ENCODE data around the gene RASGRF2.

RASGRF2 gene

DNA sequence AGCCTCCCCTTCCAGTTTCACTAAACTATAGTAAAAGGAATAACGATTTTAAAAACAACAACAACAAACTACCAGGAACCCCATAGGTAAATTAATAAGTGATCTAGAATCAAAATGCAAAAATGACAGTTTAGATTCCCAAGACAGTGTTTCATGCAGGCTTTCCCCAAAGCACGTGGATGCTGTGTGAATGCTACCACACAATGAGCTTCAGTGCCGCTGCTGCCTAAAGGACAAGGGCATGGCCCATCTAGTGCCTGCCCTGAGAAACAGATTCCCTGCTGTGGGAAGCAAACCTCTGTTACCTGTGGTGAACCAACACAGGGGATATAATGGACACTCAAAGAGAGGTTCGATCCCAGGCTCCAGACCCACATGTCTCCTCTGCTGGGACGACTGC lies 249.2 kb downstream of the RASGRF2 start:
- no peak for DNase-seq (ENCODE audit: low read depth)

DNA sequence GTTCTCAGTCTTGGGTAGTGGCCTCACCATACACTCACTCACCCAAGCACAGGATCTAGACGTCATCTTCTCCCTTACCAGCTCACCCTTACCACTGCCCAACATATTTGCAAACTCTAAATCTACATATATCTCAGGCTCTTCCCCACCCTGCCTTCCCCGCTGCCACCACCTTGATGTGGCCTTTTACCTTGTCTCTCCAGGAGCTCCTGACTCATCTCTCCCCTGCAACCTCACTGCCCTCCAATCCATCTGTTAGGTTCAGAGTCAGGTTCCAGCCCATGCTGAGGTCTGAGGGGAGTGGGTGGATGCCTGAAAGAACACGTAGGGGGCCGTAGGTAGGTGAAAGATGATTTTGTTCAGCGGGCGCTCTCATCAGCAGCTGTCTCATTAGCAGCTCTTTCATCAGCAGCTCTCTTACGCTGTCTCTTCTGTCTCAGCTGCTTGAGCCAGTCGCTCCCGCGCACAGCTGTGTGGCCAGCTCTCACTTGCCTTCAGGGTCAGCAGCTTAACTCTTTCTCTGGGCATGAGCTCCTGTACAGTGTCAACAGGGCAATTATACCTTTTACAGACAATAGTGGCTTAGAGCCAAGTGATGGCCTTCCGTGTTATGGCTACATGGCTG lies 249.8 kb downstream of the RASGRF2 start:
- no peak for DNase-seq (ENCODE audit: low read depth)

DNA sequence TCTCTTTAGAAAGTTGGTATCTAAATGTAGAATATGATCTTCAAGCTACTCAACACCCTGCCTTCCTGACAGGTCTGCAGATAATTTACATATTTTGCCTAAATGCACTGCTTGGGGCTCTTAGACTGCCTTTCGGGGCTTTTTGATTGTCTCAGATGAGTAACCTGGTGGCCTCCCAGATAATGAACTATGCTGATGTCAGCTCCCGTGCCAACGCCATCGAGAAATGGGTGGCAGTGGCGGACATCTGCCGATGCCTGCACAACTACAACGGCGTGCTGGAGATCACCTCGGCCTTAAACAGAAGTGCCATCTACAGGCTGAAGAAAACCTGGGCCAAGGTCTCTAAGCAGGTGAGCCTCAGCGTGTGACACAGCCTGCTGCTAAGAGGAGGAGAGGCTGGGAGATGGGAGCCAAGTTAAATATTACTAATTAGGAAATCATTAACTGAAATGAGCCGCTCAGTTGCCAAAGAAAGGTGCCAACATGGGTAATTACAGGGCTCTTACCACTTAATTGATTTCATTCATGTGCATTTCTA lies 252.1 kb downstream of the RASGRF2 start:
- DNase-seq (ENCODE audit: low read depth) = no peak

DNA sequence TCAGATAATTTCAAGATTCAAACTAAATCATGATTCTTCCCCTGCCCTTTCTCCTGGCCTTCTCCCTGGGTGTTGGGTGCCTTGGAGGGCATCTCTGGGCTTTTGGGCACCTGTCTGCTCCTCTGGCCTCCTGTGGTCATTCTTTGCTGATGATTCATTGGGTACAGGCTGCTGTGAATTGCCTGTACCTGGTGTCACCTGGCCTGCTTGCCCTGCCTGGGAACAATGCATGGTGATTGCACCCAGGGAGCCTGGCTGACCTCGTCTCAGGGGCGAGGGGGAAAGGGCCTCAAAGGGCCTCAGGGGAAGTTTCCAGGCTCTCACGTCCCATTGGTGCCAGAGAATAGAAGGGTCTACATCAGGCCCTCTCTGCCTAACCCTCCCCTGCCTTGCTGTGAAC lies 252.9 kb downstream of the RASGRF2 start:
- no peak for DNase-seq (ENCODE audit: low read depth)

DNA sequence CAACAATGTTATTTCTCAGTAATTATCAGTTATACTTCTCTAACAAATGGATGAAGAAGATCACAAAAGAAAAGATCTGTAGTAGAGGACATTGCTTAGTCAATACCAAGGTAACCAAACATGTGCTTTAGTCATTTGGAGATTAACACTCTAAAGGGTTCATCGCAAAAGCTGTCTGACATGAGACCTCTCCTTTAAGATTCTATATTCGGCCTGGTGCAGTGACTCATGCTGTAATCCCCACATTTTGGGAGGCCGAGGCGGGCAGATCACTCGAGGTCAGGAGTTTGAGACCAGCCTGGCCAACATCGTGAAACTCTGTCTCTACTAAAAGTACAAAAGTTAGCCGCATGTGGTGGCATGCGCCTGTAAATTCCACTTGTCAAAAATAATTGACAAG lies 254.7 kb downstream of the RASGRF2 start:
- no peak for DNase-seq (ENCODE audit: low read depth)

DNA sequence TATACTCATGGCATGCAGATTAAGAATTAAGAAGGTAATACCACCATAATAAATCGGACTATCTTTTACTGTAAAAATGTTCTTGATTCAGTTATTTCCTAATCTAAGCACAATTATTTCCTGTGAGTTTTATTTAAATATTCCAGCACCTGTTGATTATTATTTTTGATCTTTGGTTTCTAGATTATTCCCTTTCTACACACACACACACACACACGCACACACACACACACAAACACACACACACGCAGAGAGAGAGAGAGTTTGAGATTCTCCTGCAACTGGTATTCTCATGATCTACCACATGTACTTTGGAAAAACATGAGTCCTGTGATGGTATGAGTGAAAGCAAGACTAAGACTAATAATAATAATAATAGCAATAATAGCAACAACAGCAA lies 256.0 kb downstream of the RASGRF2 start:
- no peak for DNase-seq (ENCODE audit: low read depth)

DNA sequence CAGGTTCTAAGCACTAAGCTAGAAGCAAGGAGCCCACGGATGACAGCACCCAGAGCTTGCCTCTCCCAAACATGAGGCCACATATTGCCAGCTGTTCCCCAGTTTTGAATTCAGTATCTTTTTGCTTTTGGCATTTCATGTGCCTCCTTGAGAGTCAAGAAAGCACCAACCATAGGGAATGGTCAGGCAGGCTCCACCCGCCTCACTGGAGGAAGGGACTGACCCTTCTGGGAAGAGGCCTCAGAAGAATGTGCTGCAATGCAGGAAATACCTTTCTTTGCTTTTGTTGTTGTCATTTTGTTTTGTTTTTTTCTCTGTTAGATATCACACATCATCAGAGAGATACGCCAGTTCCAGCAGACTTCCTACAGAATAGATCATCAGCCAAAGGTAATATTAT lies 259.2 kb downstream of the RASGRF2 start:
- no peak for DNase-seq (ENCODE audit: low read depth)

DNA sequence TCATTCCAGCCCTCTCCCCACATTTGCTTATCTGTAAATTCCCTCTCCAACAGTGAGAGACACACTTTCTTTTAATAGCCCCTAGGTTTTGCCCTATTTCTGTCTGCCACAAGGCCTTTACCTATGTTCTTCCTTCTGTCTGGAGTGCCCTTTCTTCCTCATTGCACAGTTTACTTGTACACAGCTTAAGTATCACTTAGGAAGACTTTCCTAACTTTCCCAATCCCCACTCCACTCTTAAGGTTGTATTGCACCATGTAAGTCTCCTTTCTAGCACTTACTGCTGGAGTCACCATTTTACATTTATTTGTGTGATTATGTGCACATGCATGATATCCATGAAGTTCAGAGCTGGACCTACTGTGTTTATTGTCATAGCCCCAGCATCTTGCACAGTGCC lies 262.1 kb downstream of the RASGRF2 start:
- DNase-seq (ENCODE audit: low read depth) = no peak

DNA sequence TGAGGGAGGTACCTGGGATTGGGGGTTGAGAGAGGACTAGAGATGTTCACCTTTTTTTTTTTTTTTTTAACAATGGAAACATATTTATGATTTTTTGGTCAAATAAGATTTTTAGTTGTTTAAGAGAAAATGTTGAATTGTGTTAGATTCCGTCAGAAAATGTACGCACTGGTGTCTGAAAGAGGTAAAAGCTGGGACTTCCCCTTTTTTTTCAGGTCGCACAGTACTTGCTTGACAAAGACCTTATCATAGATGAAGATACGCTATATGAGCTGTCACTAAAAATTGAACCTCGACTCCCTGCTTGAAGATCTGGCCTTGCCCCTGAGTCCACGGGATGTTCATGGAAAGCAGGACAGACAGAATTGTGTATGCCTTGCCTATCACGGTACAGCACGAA lies 265.3 kb downstream of the RASGRF2 start:
- DNase-seq (ENCODE audit: low read depth) = no peak

DNA sequence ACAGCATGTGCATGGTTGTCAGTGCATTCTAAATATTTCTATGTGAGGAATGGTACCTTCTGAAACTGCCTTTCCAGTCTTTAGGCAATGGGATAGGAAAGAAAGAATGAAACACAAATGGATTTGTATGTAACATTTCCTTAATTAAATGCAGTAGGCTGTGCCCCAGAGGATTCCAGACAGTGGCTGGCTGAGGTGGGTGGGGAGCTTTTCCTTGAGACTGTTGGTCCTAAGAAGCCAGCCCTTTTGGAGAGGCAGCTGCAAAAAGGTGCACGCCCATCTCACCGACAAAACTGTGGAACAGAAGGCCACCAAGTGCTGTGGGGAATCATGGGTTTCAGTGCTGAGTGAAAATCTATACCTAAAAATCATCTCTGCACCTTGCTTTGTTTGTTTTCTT lies 266.1 kb downstream of the RASGRF2 start:
- no peak for DNase-seq (ENCODE audit: low read depth)

DNA sequence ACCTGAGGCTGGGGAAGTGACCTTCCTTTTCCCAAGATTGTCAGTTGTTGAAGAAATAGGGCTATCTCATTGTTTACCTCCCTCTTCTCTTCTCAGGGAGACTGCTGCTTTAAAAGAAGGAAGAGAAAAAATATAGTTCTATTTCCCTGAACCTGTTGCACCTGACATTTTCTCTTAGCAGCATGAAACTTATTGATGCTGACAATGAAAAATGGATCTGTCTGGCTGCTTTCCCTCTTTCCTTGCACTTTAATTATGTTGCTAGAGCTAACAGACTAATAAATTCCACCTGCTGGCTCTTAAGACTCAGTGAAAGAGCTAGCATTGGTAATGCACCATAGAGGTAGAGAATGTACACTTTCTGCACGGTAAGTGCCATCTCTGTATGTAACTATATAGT lies 266.8 kb downstream of the RASGRF2 start:
- no peak for DNase-seq (ENCODE audit: low read depth)

DNA sequence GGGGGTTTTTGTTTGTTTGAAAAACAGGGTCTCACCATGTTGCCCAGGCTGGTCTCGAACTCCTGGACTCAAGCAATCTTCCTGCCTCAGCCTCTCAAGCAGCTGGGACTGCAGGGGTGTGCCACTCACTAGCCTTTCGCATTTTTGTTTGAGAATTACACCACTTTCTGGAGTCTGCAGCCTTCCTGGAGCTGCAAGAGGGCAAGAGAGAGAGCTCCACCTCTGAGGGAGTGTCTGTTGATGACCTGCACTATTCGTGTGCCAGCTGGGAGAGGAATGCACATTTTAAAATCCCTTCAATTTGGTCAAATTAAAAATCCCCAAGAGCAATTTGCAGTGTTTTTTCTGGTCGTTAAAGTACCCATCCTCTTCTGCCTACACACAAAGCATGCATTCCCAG lies 267.9 kb downstream of the RASGRF2 start:
- no peak for DNase-seq (ENCODE audit: low read depth)

DNA sequence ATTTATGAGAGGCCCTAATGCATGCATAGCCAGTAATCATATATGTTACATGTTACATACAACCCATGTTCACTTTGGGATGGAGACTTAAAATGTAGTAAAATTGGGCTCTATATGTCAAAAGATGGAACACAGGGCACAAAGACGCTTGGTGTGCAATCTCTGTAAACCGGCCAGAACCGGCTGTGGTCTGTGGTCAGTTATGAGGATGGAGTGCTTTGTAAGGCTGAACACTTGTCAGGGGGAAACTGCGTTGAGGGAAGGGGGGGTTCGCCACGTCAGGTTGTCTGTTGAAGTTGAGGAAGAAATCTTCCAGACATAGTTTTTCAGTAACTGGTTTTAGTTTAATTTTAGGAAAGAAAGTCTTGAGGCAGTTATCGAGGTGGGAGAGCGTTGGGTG lies 270.3 kb downstream of the RASGRF2 start:
- no peak for DNase-seq (ENCODE audit: low read depth)

DNA sequence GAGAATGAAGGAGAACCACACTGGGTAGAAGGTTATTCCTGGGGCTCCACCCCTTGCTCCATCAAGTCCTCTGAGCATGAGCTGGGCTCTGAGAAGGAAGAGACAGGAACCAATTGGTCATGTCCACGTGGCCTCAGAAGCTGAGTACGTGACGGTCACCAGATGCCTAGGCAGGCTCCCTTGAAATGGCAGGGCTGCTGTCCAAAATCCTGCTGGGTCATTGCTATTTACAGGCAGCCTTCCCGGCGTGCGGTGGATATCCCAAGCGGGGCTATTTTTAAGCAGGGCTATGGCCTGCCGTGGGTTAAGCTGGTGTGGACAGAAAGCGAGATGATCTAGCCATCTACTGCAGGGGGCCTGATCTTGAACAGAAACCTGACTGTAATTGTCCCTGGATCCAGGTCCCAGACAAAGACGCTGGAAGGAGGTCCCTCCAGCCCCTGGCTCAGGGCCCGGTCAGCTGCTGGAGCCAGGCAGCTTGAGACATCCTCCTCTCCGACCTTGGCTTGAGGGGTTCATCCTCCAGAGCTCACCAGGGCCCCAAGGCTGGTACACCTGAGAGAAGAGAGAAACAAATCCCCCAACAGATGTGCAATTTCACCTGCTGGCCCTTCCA lies 272.4 kb downstream of the RASGRF2 start:
- no peak for DNase-seq (ENCODE audit: low read depth)

DNA sequence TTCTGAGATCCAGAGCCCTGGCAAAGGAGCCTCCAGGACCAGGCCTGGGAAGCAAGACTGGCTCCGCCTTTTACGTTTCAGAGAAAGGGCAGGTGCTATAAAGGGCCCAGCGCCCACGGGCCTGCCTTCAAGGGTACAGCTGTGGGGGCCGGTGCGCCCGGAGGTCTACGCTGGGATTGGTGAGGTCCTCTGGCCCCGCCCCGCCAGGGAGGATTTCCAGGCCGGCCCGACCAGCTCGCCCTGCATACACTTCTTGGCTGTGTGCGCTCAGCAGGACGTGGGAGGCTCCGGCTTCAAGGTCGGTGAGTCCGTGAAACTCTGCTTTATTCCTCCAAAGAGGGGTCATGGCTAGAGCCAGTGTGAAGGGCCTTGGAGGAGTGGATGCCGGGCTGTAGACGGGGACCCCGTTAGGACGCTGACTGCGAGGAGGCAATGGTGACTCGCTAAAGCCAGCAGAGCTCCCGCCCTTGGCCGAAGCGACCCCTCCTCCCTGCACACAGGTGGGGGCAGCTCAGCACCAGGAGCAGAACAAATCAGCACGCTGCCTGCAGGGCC lies 273.0 kb downstream of the RASGRF2 start, which contains the start of gene CKMT2:
Gene CKMT2, plus strand, starts transcription at position 243 of the 555 bp plus-strand sequence. CDS start 17,811 bp downstream, outside the sequence.
- no peak for DNase-seq (ENCODE audit: low read depth)

DNA sequence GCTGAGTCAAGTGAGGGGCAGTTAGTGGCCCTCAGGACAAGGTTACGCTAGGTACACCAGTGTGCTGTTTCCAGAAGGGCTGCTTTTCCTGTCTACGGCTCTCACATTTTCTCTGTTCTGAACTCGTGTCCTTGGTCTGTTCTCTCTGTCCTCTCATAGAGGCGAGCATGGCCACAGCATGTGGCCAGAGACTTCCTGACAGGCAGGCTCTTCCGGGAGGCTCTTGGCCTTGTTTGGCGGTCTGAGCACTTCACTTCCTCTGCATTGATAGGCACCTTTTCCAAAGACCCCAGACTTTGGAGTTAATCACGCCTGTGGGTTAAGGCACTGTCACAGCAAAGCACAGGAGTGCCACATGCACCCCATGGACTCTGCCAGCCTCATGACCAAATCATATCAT lies 274.1 kb downstream of the RASGRF2 start:
- DNase-seq (ENCODE audit: low read depth) = no peak

DNA sequence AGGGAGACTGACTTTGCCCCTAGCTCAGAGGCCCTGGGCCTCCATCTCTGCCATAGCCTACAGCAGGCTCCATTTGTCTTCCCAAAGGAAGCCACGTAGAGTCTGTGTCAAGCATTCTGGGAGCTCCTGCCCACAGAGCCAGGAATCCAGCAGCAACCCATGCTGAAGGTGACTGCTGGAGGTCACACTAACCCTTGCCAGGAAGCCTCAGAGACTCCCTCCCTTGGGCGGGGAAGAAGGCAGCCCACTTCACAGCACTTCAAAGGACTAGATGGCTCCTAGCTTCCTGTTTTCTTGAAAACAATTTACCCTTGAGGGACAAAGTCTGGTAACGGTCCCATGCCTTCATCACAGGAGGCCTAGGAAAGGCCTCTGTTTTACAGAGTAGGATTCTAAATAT lies 274.6 kb downstream of the RASGRF2 start:
- DNase-seq (ENCODE audit: low read depth) = no peak

DNA sequence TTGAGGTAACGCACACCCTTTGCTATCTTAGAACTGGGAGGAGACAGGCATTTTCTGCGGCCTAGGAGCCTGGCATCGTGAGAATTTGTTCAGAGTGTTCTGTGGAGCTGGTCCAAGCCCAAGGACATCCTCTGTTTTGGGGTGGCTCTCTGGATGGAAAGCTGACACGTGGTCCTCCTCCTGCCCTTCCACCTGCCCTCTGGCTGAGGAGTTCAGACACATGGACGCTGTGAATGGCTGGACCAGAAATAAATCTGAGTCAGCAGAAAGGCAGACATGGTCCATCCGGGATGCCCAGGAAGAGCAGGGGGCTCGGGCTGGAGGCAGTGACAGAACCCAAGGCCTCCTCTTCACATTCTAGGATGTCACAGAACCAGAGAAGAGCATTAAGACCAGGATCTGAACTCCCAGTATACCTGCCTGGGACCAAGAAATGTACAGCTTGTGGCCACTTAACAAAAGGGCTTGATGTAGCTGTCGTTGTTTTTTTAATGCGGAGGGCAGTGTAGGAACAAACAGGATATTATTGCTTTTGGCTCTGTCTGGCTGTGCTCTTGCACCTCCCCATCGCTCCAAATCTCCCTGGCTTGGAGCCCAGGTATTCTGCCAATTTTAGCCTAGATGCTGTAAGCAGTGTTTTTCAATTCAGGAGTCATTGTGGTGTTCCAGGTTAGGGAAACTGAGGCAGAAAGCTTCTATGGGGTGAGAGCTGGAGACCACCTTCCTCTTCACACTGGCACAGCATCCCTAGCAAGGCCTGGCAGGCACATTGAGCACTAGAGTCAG lies 275.3 kb downstream of the RASGRF2 start:
- DNase-seq (ENCODE audit: low read depth) = no peak

DNA sequence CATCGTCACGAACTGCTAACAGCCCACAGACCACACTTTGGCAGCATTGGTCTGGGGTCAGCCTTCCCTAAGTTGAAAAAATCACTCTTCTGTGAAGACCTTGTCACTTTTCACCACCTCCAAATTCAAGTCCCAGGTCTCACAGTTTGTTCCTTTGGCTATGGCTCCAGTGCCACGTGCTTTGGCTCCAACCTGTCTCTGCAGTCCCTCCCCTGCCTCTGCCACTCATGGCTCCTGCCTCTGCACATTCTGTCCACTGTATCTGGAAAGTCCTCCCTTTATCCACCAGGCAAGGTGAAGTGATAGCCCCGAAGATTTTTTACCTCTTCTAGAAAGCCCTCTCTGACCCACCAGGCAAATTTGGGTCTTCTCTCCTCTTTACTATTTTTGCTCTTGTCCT lies 278.3 kb downstream of the RASGRF2 start:
- DNase-seq (ENCODE audit: low read depth) = no peak

DNA sequence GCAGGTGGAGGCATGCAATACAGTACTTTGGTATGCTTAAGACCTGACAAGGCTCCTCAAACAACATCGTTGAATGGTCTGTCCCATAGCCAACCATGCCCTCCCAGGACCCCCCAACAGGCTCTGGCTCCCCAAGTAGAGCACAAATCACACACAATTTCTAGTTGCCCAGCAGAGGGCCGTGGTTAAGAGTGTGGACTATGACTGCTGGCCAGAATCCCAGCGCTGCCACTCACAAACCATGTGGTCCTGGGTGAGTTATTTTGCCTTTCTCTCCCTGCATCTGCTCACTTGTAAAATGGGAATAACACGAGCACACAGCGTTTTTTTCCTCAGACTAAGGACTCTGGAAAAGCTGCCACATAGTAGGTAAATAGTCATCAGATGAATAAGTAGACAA lies 279.4 kb downstream of the RASGRF2 start:
- DNase-seq (ENCODE audit: low read depth) = no peak

DNA sequence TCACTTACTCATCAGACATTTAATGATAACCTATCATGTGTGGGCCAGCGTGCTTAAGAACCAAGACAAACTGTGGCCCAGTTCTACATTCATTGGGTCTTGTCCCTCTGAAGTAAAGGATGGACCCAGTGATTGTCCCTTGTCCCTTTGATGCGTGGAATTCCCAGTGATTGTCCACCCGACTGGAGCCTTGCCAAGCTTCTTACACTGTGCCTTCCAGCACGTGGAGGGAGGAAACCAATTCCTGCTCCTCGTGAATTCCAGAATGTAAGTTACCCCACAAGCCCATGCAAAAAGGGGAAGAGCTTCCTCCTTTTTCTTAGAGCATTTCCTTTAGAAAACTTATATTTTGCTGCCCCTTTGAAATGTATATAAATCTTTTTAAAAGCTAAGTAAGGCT lies 280.8 kb downstream of the RASGRF2 start:
- DNase-seq (ENCODE audit: low read depth) = no peak

DNA sequence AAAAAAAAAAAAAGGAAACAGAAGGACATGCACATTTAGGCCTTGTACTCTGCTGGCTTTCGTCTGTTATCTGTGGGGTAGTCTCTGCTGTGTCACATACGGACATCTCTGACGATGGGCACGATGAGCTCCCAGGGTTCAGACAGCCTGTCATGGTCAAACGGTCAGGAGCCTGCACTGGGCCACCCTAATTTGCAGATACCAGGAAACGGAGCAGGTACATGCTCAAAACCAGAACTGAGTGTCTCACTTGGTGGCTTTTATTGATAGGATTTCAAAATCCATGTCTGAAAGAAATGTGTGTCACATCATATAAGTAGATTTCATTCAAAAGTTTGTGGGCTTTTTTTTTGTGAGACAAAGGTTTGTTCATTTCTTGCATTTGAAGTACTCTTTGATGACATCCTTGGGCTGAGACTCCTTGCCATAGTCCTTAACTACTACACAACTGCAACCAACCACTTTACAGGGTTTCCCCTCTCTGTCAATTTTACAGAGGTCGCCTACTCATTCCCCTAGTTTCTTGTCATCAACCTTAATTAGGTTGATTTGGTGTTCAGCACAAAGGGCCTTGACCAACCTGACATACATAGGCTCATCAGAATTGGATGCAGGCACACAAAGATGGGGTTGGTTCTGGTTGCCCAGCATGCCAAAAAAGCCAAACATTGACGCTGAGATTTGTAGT lies 281.9 kb downstream of the RASGRF2 start:
- DNase-seq (ENCODE audit: low read depth) = no peak

Measured in activated T-helper 9 cell treated with anti-CD3 and anti-CD28 coated beads, Interleukin-2, amount 50 U/mL, for 16 hours (primary cell).